Measurements from ENCODE around the gene JADE1.

GRCh38 chr4:128782076-128782715, 27.3 kb upstream of the JADE1 start:
- no peak for TF ChIP-seq CTCF (IDR thresholded peaks at IDR 0.05)
- no peak for TF ChIP-seq POLR2AphosphoS5 (IDR thresholded peaks at IDR 0.05)
- TF ChIP-seq POLR2A (IDR thresholded peaks at IDR 0.05), result no peak
